GM18858 (cell line): ENCODE data around the gene MC3R.

ENCODE experiments used
- ATAC-seq: cut with Tn5 transposase; IDR thresholded peaks from one replicate; pipeline ENCODE4 v1.9.1; 2021; ENCODE audit not compliant: unreplicated experiment

The MC3R gene

GRCh38 chr20:56249244-56249955 is 868 bp downstream of the MC3R start:
- no peak for ATAC-seq

DNA sequence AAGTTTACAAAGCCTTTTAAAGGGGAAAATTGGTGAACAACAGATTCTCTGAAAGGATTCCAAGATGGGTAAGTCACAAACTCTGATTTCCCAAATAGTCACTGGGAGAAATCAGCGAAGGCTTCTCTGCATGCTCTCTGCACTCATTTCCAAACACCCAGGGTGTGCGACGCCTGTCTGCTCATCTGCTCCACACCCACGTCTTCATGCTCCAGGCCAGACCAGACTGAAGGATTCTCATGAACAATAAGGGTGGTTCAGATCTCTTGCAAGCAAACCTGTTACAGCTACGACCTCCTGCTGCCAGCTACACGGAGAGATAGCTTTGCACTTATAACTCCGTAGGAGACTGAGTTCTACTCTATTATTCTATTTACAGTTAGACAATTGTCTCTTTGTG is 1.4 kb downstream of the MC3R start:
- no peak for ATAC-seq

- ATAC-seq = no peak
Measured at GRCh38 chr20:56257604-56258003, 9.1 kb downstream of the MC3R start.

DNA sequence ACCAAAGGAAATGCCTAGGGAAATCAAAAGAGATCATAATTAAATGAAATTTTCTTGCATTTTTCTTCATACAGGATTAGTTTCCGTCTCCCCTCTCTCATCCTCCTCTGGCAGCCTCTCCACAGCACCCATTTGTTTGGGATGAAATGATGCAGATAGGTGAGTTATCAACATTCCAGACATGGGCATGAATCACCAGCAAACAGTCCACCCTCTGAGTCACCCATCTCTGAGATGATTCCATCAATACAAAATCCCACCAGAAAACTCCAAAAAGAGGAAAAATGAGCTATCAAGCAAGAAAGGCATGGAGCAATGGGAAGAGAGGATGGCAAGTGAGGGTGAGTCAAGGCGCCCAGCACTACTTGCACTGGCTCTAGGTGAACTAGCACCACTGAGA is 11.4 kb downstream of the MC3R start:
- ATAC-seq = no peak

GRCh38 chr20:56268536-56268935 is 20.0 kb downstream of the MC3R start:
- ATAC-seq = no peak

GRCh38 chr20:56271974-56272373 is 23.4 kb downstream of the MC3R start:
- no peak for ATAC-seq

DNA sequence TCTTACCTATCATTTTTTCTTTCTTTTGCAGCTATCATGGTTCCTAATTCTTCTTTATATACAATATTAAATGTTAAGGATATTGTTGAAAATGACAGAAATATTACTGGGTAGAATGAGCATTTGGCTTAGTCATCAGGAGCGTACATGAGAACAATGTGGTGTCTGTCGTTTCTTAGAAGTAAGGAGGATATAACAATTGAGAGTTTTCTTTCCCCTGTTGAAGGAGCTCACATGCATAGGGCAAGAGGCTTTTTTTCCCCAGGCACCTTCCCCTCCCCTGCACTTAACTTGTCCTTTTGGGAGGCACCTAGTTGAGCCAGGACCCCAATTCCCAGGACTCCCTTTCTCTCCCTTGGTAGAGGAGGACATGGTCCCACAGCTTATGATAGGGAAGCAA is 25.0 kb downstream of the MC3R start:
- ATAC-seq = no peak

DNA sequence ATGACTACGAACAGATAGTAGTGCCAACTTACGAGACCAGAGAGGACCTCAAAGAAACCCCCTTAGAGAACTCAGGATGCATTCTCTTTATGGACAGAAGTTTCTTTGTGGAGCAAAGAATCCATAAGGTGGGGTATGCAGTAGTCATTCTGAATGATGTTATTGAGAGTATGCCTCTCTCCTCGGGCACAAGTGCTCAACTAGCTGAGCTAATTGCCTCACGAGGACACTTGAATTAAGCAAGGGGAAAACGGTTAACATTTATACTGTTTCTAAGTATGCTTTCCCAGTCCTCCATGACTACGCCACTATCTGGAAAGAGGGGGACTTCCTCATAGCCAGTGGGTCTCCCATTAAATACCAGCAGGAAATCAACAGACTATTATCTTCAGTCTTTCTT is 25.6 kb downstream of the MC3R start:
- no peak for ATAC-seq

GRCh38 chr20:56278196-56278595 is 29.7 kb downstream of the MC3R start:
- ATAC-seq = no peak

GRCh38 chr20:56285496-56285895 is 37.0 kb downstream of the MC3R start:
- no peak for ATAC-seq

GRCh38 chr20:56289652-56290051 is 41.1 kb downstream of the MC3R start:
- ATAC-seq = no peak

DNA sequence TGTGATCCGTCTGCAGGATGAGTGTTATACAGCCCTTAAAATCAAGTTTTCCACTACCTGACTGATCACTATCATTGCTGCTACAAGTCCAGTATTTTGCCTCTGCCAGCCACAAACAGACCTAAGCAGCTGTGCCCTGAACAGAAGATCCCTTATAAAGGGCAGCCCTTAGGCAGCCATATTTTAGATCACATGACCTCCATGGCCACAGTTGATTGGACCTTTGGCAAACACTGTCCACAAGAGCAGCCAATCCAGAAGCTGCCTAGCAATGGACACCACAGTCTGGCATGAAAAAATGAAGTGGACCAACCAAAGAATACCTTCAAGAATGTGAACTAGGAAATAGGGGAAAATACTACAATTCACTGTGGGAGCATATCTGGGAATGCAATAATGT is 50.8 kb downstream of the MC3R start:
- no peak for ATAC-seq
